CD8-positive, alpha-beta memory T cell (primary cell): ENCODE results near the gene PSME2. TPM values are rescaled to one million over a fixed set of nuclear protein-coding genes. Genes with fewer than 3 reads are reported as not detected.

Experiments
- CTCF ChIA-PET: fragments of 350-600 bp; sonication (Branson Sonifier 250); formaldehyde crosslinking; loops from one replicate; lab custom pipeline; 2021; ENCODE audit warnings: antibody characterized with exemption; lab: Charles Lee
- POLR2A ChIA-PET: fragments of 350-600 bp; sonication (Branson Sonifier 250); formaldehyde crosslinking; loops from one replicate; lab custom pipeline; 2021; ENCODE audit warnings: antibody characterized with exemption; lab: Charles Lee
- DNase-seq, 5 donors: peaks; one replicate each; pipeline versions ENCODE4 v3.0.0 to v3.0.0-alpha.2; 2020 to 2022; ENCODE audit warnings: mixed read lengths in 1 of 5
- H3K27ac ChIP-seq: one replicate; pipeline ENCODE4 v1.7.0; 2013; ENCODE audit warnings: low read depth, mild to moderate bottlenecking, low read length, moderate library complexity
- H3K27me3 ChIP-seq: 2 replicates; pipeline ENCODE4 v1.7.0; 2013; ENCODE audit warnings: low read length, mild to moderate bottlenecking; ENCODE audit not compliant: insufficient read depth, poor library complexity, severe bottlenecking
- H3K36me3 ChIP-seq: 2 replicates; pipeline ENCODE4 v1.7.0; 2013; ENCODE audit warnings: mild to moderate bottlenecking, low read length, moderate library complexity; ENCODE audit not compliant: insufficient read depth
- H3K4me1 ChIP-seq: 2 replicates; pipeline ENCODE4 v1.7.0; 2013; ENCODE audit warnings: mild to moderate bottlenecking, low read length, moderate library complexity; ENCODE audit not compliant: insufficient read depth
- H3K4me3 ChIP-seq: 2 replicates; pipeline ENCODE4 v1.7.0; 2013; ENCODE audit warnings: mild to moderate bottlenecking, low read length
- H3K9me3 ChIP-seq: 2 replicates; pipeline ENCODE4 v1.7.0; 2013; ENCODE audit warnings: mild to moderate bottlenecking, low read length
- H3K27ac Mint-ChIP-seq, 8 donors: one replicate each; pipeline ENCODE4 v1.8.0; 2020 to 2021; ENCODE audit warnings: mixed read lengths in 8 of 8, mild to moderate bottlenecking in 6 of 8, inconsistent platforms in 3 of 8, moderate library complexity in 3 of 8
- H3K27me3 Mint-ChIP-seq, 2 donors: one replicate each; pipeline ENCODE4 v1.8.0; 2020 to 2021; ENCODE audit warnings: mixed read lengths in 2 of 2, mild to moderate bottlenecking in 1 of 2, moderate library complexity in 1 of 2
- H3K36me3 Mint-ChIP-seq, 3 donors: one replicate each; pipeline ENCODE4 v1.8.0; 2020 to 2021; ENCODE audit warnings: mixed read lengths in 3 of 3, inconsistent platforms in 1 of 3, mild to moderate bottlenecking in 1 of 3
- H3K4me1 Mint-ChIP-seq, 3 donors: one replicate each; pipeline ENCODE4 v1.8.0; 2020 to 2021; ENCODE audit warnings: mixed read lengths in 3 of 3, inconsistent platforms in 1 of 3, mild to moderate bottlenecking in 1 of 3
- H3K4me3 Mint-ChIP-seq, 7 donors: one replicate each; pipeline ENCODE4 v1.8.0; 2020 to 2021; ENCODE audit warnings: mixed read lengths in 7 of 7, mild to moderate bottlenecking in 6 of 7, moderate library complexity in 4 of 7, inconsistent platforms in 2 of 7
- H3K9me3 Mint-ChIP-seq, 5 donors: one replicate each; pipeline ENCODE4 v1.8.0; 2020 to 2022; ENCODE audit warnings: mixed read lengths in 5 of 5, mild to moderate bottlenecking in 3 of 5, moderate library complexity in 2 of 5, inconsistent platforms in 1 of 5
- polyA plus RNA-seq: library from polyadenylated mRNA; unstranded; fragments of 300-500 nt; fragmentation: Illumina TruSeq; gene quantifications from one replicate; pipeline ENCODE4 v1.2.3, GENCODE V29; 2021
- total RNA-seq, 2 experiments: library from RNA; stranded (reverse); gene quantifications; one replicate each; pipeline ENCODE4 v1.2.3, GENCODE V29; 2021

PSME2 gene
- total and polyA plus RNA-seq, 3 experiments from 2014 or later = 368 to 534 (median 376) TPM

- ChIA-PET CTCF (interaction anchor here (0.6 to 2.4 kb wide), 4 partner anchors 11 to 74 kb away, joined by 3 to 6 read pairs (median 4); partner anchors contain the start of genes IRF9 and TM9SF1), POLR2A (no interaction called here)
- Mint-ChIP-seq H3K4me1 (peaks cover 23 to 28% (median 27%) of the 10 kb centered on the region in 3 donors), H3K4me3 (no peak overlapping the region), H3K36me3 (peaks cover 0 to 78% (median 4%) of the 10 kb centered on the region in 3 donors), H3K27me3 (no peaks in the 10 kb centered on the region), H3K9me3 (no peaks in the 10 kb centered on the region), H3K27ac (peak overlapping the region in 2 of 8 donors; percentile 17 to 27)
- no peak overlapping the region for H3K27ac ChIP-seq
- H3K27me3 ChIP-seq = no peaks in the 10 kb centered on the region
- no peaks in the 10 kb centered on the region for H3K9me3 ChIP-seq
- H3K4me3 ChIP-seq = no peak overlapping the region
- DNase-seq = no peak
- peaks cover 42% of the 10 kb centered on the region for H3K36me3 ChIP-seq
- peaks cover 22% of the 10 kb centered on the region for H3K4me1 ChIP-seq
These were observed 37.9 kb upstream of the PSME2 start for GRCh38 chr14:24184104-24184970.

- H3K27me3 Mint-ChIP-seq = no peaks in the 10 kb centered on the region
- H3K4me1 Mint-ChIP-seq = peaks cover 14 to 16% (median 16%) of the 10 kb centered on the region in 3 donors
- peak overlapping the region in 1 of 8 donors; percentile 48 for H3K27ac Mint-ChIP-seq
- peaks cover 0 to 87% (median 4%) of the 10 kb centered on the region in 3 donors for H3K36me3 Mint-ChIP-seq
- H3K9me3 Mint-ChIP-seq = no peaks in the 10 kb centered on the region
- DNase-seq = no peak
- Histone ChIP-seq H3K4me1 (peaks cover 13% of the 10 kb centered on the region), H3K9me3 (no peaks in the 10 kb centered on the region), H3K36me3 (peaks cover 47% of the 10 kb centered on the region), H3K4me3 (no peak overlapping the region), H3K27me3 (no peaks in the 10 kb centered on the region), H3K27ac (no peak overlapping the region)
- CTCF ChIA-PET = interaction anchor here (1.6 kb wide), 1 partner anchor 22 kb away, joined by 6 read pairs; the partner anchor contains the start of gene IRF9
- H3K4me3 Mint-ChIP-seq = no peak overlapping the region
- POLR2A ChIA-PET = no interaction called here
These were observed 36.6 kb upstream of the PSME2 start for GRCh38 chr14:24183014-24183481.

DNA sequence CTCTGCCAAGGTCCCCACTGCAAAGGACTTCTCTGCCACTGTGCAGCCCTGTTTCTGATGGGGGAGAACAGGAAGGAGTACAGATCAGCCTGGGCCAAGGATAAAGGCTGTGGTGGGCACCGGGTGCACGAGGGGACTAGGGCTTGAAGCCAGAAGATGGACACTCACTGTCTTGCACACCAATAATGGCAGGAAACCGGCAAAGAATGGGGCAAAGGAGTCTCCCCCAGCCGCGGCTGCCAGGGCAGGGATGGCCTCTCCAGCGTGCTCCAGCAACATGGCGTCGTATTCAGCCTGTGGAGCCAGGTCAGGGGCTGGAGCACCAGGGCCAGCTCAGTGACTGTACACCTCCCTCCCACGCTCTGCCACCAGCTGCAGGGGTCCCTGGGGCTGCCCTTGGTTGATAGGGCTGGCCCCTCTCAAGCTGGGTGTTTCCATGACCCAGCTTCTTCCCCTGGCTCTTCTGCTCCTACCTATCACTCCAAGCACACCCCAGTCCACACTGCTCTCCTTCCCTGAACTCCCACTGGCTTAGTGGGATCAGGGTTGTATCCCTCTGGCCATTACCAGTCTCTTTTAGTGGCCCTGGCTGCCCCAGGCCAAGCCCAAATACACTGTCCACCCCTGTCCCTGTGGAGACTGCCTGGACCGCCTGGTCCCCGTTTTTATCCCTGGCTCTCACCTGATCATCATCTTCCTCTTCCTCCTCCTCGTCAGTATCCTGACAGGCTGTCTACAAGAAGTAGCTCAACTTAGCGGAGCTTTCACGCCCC, 35.9 kb upstream of the PSME2 start:
- no peak for DNase-seq
- H3K27me3 ChIP-seq = no peaks in the 10 kb centered on the region
- Mint-ChIP-seq H3K27me3 (no peaks in the 10 kb centered on the region), H3K4me3 (no peak overlapping the region), H3K36me3 (peaks cover 0 to 89% (median 4%) of the 10 kb centered on the region in 3 donors), H3K27ac (peak overlapping the region in 4 of 8 donors; percentile 9 to 48 (median 31)), H3K9me3 (no peaks in the 10 kb centered on the region), H3K4me1 (peaks cover 8 to 9% (median 9%) of the 10 kb centered on the region in 3 donors)
- ChIA-PET CTCF (interaction anchor here (1.0 to 2.7 kb wide), 2 partner anchors 21 to 36 kb away, joined by 3 to 16 read pairs; partner anchors contain the start of genes IRF9 and PSME2), POLR2A (no interaction called here)
- peaks cover 5% of the 10 kb centered on the region for H3K4me1 ChIP-seq
- H3K9me3 ChIP-seq = no peaks in the 10 kb centered on the region
- peaks cover 47% of the 10 kb centered on the region for H3K36me3 ChIP-seq
- no peak overlapping the region for H3K27ac ChIP-seq
- no peak overlapping the region for H3K4me3 ChIP-seq

DNA sequence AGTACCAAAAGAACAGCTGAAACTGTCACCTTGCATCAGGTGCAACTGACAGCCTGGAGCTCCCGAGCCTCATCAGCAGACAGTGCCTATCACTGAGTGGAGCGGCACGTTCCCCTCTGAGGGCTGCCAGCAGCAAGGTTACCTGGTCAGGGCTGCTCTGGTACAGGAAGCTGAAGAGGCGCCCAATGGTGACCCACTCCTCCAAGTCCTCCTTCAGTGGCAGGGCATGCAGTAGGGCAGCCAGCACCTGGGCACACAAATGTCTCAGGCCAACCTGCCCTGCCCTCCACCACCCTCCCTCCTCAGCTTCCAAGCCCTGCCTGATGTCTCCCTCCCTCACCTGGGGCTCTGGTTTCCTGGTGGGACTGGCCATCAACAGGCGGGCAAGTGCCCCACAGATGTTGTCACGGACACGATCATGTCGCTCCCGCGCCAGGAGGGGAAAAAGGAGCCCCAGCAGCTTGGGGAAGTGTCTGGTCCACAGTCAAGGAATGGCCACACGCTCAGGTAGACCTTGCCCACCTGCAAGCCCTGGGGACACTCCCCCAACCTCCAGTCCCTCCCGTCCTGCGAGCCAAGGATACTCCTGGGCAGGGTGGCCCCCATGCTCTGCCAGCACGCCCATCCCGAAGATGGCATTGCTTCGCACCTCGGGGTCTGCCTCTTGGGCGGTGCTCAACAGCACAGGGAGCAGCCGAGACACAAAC, 35.1 kb upstream of the PSME2 start:
- H3K36me3 ChIP-seq = peaks cover 44% of the 10 kb centered on the region
- H3K36me3 Mint-ChIP-seq = peaks cover 0 to 96% (median 4%) of the 10 kb centered on the region in 3 donors
- no peak for DNase-seq
- ChIA-PET CTCF (interaction anchor here (1.0 to 2.7 kb wide), 4 partner anchors 18 to 250 kb away, joined by 3 to 16 read pairs (median 4); partner anchors contain the start of genes IRF9 and PSME2), POLR2A (no interaction called here)
- peaks cover 3 to 4% (median 3%) of the 10 kb centered on the region in 3 donors for H3K4me1 Mint-ChIP-seq
- H3K27me3 Mint-ChIP-seq = no peaks in the 10 kb centered on the region
- H3K9me3 ChIP-seq = no peaks in the 10 kb centered on the region
- H3K4me1 ChIP-seq = no peaks in the 10 kb centered on the region
- peak overlapping the region in 1 of 7 donors; percentile 84 for H3K4me3 Mint-ChIP-seq
- no peak overlapping the region for H3K4me3 ChIP-seq
- H3K27ac ChIP-seq = no peak overlapping the region
- no peaks in the 10 kb centered on the region for H3K27me3 ChIP-seq
- H3K27ac Mint-ChIP-seq = peak overlapping the region in 3 of 8 donors; percentile 17 to 86 (median 19)
- no peaks in the 10 kb centered on the region for H3K9me3 Mint-ChIP-seq

DNA sequence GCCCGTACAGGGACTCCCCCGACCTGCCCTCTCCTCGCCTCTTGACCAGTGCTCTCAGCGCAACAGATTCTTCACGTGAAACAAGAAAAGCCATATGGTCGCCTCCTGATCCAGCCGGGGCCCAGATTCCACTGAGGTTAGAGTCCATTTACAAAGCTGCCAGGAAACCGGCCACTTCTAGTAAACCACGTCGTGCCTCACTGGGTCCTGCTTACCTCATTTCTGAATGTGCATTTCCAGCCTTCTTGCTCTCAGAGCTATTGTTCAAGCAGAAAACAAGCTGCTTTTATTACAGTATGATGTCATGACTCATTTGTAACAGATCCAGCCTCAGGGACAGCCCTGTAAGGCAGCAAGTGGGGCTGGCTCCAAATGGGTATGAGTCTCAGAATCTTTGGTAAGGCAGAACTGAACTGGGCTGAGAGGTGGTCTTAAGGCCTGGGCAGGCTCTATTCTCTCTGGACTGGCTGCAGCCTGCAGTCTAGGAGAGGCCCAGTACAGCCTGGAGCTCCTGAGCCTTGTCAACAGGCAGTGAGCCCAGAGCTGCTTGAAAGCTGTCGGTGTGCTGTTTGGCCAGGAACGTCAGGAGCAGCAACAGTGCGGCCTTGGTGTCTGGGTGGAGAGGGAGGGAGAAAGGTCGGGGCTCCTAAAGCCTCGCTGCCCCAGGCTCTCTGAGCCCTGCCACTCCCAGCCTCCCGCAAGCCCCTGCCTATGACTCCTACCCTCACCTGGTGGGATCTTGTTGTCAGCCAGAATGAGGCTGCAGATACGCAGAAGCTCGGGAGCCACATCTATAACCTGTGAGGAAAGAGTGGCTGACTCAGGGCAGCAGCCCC, 33.8 kb upstream of the PSME2 start:
- Mint-ChIP-seq H3K9me3 (no peaks in the 10 kb centered on the region), H3K27me3 (no peaks in the 10 kb centered on the region), H3K4me3 (no peak overlapping the region), H3K4me1 (peaks cover 2 to 7% (median 6%) of the 10 kb centered on the region in 3 donors), H3K36me3 (peaks cover 0 to 90% (median 4%) of the 10 kb centered on the region in 3 donors), H3K27ac (peak overlapping the region in 5 of 8 donors; percentile 23 to 86 (median 38))
- no peaks in the 10 kb centered on the region for H3K27me3 ChIP-seq
- POLR2A ChIA-PET = no interaction called here
- CTCF ChIA-PET = interaction anchor here (0.9 to 2.7 kb wide), 5 partner anchors 10 to 251 kb away, joined by 3 to 16 read pairs (median 4); partner anchors contain the start of gene IRF9
- no peak for DNase-seq
- H3K9me3 ChIP-seq = no peaks in the 10 kb centered on the region
- H3K27ac ChIP-seq = no peak overlapping the region
- H3K36me3 ChIP-seq = peaks cover 32% of the 10 kb centered on the region
- H3K4me3 ChIP-seq = no peak overlapping the region
- H3K4me1 ChIP-seq = no peaks in the 10 kb centered on the region

DNA sequence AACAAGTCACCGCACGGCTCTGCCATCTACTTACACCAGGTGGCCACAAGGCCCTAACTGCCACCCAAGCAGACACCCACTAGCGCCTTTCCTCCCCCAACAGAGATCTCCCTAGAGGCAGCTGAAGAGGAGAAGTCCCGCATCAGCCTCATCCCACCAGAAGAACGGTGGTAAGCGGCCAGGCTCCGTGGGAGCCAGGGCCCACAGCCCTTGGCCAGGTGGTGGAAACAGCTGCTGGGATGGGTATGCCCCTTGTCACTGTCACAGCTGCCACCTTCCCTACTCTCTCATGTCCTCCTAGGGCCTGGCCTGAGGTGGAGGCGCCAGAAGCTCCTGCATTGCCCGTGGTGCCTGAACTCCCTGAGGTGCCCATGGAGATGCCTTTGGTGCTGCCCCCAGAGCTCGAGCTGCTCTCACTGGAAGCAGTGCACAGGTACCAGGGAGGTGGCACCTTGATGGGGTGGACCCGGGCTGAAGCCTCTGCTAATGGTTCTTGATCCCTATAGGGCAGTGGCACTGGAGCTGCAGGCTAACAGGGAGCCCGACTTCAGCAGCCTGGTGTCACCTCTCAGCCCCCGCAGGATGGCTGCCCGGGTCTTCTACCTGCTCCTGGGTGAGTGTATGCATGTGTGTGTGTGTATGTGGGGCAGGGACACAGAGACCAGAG, 33.0 kb upstream of the PSME2 start:
- Histone ChIP-seq H3K36me3 (peaks cover 24% of the 10 kb centered on the region), H3K4me1 (no peaks in the 10 kb centered on the region)
- POLR2A ChIA-PET = no interaction called here

More for the DNA sequence above, 33.0 kb upstream of the PSME2 start:
- H3K27ac ChIP-seq = no peak overlapping the region
- peaks cover 0 to 91% (median 8%) of the 10 kb centered on the region in 3 donors for H3K36me3 Mint-ChIP-seq
- CTCF ChIA-PET = interaction anchor here (0.9 to 2.7 kb wide), 3 partner anchors 9 to 70 kb away, joined by 3 to 16 read pairs (median 4); partner anchors contain the start of gene IRF9
- peaks cover 10 to 14% (median 14%) of the 10 kb centered on the region in 3 donors for H3K4me1 Mint-ChIP-seq
- H3K4me3 ChIP-seq = no peak overlapping the region
- no peaks in the 10 kb centered on the region for H3K27me3 ChIP-seq
- no peaks in the 10 kb centered on the region for H3K9me3 ChIP-seq
- H3K4me3 Mint-ChIP-seq = no peak overlapping the region
- H3K27ac Mint-ChIP-seq = peak overlapping the region in 3 of 8 donors; percentile 22 to 90 (median 23)
- DNase-seq = no peak
- no peaks in the 10 kb centered on the region for H3K9me3 Mint-ChIP-seq
- H3K27me3 Mint-ChIP-seq = no peaks in the 10 kb centered on the region
